ENCODE measurements around the gene NKRF.

NKRF gene

DNA sequence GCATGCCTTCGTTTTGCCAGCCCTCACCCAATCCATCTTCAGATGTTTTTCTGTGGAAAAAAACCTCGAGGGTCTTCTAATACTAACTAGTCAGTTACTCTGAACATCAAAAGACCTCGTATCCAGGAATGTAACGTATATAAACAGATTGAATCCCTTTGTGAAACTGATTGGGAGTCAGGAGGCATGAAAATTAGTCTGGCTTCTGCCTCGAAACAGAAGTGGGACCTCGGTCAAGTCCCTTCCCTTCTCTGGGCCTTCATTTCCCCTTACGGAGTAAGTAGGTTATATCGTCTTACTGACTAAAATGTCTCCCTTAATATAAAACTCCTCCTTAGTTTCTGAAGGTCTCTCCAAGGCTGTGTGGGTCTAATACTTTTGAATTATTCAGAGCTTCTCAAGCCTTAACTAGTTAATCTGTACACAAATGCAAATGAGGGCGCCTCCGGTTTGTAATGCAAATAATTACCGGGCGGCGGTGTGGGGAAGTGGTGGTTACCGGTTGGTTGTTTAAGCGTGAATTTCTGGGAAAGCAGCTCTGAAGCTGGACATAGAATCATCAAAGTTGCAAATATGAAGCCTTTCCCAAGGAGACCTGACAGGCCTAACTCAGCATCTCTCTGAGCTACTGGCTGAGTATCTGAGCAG is 11.4 kb upstream of the NKRF start:
- Histone ChIP-seq H3K4me3 (no peak overlapping the region), H3K27ac (peak overlapping the region in 1 of 21 experiments; percentile 60)

DNA sequence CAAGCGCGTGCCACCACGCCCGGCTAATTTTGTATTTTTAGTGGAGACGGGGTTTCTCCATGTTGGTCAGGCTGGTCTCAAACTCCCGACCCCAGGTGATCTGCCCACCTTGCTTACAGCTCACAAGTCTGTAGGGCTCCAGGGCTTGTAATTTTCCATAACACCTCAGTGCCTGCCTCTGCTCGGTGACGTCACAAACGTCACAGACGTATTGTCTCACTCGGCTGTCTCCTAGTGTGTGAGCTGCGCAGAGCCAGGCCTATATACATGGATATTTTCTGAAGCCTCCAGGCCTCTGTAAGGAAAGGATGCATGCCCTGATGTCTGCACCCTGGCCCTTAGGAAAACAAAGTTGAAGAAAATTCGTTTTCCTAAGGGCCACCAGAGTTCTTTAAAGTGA is 8.6 kb upstream of the NKRF start:
- H3K4me3 ChIP-seq, result no peak overlapping the region
- no peak overlapping the region for H3K27ac ChIP-seq

DNA sequence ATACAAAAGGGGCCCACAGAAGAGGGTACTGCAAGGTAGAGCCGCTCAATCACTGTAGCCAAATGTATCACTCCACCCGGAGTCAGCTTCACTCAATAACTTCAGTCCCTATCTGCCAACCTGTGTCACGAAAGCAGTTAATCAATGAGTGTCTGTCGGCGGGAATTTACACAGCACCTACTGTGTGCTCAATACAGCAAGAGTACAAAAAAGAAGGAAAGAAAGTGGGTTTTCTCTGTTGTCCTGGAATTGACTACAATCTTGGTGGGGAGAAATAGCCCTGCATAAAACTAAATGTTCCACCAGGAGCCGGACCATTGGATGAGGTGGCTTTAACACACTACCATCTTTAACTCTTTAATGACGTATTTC is 780 bp upstream of the NKRF start:
- H3K4me3 ChIP-seq, result peak overlapping the region in 6 of 7 experiments; percentile 49 to 73 (median 68)
- H3K27ac ChIP-seq, result peak overlapping the region in 19 of 21 experiments; percentile 69 to 93 (median 84)

DNA sequence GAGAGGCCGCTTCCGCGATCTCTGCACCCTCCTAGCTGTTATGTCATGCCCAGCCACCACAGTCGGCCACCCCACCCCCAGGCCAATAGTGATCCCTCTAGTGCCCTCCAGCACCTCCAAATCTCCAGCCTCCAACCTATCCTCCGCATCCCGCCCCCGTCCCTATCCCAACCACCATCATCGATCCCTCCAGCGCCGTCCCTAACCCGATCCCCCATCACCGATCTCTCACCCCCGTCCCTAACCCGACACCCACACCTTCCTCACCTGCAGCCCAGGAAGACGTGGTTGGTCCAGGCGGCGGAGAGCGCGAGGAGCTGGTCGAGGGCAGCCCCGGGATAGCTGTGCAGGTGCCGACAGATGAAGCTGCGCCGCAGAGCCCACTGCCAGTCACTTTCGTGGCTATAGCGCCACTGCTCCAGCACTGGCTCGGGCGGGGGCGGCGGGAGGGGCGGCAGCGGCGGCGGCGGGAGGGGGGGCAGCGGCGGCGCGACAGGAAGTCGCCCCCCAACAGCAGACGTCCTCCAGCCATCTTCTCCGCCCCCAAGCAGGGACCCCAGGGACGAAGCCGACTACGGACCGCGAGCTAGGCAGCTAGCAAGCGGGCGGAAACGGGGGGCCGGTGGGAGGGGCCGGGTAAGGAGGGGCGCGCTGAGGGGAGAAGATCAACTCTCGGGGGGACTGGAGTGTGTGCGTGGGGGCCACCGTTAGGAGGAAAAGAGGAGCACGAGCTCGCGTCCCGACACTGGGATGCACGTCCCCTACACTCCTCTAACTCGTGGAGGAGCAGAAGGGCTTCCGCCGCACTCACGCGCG is 552 bp downstream of the NKRF start:
- H3K27ac ChIP-seq, result peak overlapping the region; percentile 63 to 93 (median 84)

DNA sequence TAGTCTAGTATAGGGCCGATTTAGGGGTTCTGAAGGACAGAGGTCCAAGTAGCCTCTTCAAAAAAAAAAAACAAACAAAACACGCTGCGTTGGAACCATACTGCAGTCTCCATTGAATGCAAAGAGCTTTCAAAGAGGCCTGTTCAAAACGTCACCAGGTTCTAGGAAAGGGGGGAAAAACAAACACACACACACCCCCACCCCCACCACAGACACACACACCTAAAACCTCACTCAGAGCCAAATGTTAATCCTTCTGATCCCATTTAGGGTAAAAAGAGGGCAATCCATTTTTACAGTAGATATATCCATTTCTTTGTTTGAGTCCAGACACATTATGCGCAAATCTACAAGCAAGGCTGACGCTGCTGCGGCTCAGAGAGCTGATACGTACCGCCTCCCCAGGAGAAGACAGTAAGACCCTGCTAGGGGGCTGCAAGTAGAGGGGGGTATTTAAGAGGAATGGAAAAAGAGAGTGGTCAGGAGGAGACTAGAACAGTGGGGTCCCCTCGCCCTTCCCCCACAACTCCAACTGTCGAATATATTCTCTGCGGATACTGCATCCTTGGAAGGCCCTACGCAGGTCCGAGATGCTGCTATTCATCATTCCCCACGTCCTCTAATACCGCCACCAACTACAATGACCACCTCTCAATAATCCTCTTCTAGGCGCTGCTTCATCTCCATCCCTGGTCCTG is 1.3 kb downstream of the NKRF start:
- Histone ChIP-seq H3K27ac (peak overlapping the region in 12 of 21 experiments; percentile 8 to 93 (median 88)), H3K4me3 (peak overlapping the region; percentile 49 to 73 (median 67))

More for the DNA sequence above, 552 bp downstream of the NKRF start:
- peak overlapping the region; percentile 49 to 73 (median 67) for H3K4me3 ChIP-seq

DNA sequence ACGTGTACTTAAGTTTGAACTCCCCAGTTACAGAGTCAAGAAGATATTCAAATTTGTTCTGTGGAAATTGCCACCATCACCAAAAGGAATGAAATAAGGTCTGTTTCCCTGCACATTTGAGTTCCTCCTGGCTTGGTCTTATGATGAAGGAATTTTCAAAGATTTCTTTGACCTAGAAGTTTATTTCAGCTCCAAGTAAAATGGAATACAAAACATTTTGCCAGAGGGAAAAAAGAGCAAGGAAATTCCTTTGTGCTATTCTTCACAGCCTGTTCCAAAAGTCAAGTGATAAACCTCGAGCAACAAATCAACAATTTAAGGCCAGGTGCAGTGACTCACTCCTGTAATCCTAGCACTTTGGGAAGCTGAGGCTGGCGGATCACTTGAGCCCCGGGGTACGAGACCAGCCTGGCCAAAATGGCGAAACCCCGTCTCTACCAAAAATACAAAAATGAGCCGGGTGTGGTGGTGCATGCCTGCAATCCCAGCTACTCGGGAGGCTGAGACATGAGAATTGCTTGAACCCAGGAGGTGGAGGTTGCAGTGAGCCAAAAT is 3.4 kb downstream of the NKRF start:
- Histone ChIP-seq H3K27ac (no peak overlapping the region), H3K4me3 (no peak overlapping the region)

DNA sequence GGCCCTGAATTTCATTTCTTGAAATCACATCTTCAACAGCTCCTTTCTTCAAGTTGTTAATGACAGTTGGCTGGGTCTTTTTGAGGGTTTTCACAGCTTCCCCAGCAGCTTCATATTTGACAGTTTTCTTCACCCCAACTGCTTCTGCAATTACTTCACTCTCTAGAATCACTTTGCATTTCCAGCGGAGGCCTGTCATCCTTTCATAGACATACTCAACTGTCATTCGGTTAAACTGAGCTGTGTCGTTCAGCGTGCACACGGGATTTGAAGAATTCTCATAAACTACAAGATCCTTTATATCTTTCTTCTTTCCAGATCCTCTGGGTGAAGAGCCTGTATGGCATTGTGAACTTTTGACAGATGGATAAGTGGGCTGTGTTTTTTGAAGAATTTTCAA is 16.4 kb downstream of the NKRF start:
- H3K4me3 ChIP-seq, result no peak overlapping the region
- no peak overlapping the region for H3K27ac ChIP-seq

DNA sequence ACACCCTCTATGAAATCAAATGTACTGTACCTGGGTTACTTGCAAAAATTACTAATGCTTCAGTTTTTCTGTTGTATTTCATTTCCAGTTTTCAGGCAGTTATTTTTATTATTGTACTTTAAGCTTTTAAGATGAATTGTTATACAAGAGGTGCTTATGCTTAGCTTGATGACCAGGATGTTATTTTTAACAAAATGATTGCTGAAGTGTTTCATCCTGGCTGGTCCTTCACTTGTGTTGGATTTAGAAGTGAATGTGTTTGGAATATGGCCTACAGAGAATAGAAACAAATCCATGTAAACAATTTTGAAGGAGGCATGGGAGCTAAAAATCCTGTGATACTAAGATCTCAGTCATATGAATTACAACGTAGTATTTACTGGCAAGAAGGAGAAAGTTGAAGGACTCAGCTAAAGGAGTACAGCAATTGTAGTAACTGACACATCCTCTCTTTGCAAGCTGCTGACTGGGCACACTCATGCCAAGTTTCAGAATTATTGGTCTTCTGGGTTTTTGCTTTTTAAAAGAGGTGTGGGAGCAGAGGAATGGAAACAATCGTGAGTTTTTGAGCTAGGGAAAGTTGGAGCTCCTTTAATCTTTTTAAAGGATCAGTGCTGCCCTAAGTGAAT is 22.7 kb downstream of the NKRF start:
- H3K27ac ChIP-seq, result no peak overlapping the region
- H3K4me3 ChIP-seq, result no peak overlapping the region

DNA sequence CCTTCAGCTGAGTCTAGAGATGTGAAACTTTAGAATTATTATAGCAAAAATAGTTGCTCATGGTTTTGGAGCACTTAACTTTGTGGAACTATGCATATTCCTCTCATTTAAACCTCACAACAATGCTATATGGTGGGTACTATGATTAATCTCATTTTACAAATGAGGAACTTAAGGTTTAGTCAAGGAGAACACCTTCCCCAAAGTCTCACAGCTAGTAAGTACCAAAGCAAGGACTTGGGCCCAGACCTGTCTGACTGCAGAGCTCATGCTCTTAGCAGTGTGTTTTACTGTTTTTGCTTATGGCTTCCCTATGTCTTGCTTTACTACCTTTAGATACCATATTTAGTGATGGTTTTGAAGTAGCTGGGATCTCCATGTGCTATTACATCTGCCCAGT is 26.8 kb downstream of the NKRF start:
- H3K27ac ChIP-seq, result no peak overlapping the region

DNA sequence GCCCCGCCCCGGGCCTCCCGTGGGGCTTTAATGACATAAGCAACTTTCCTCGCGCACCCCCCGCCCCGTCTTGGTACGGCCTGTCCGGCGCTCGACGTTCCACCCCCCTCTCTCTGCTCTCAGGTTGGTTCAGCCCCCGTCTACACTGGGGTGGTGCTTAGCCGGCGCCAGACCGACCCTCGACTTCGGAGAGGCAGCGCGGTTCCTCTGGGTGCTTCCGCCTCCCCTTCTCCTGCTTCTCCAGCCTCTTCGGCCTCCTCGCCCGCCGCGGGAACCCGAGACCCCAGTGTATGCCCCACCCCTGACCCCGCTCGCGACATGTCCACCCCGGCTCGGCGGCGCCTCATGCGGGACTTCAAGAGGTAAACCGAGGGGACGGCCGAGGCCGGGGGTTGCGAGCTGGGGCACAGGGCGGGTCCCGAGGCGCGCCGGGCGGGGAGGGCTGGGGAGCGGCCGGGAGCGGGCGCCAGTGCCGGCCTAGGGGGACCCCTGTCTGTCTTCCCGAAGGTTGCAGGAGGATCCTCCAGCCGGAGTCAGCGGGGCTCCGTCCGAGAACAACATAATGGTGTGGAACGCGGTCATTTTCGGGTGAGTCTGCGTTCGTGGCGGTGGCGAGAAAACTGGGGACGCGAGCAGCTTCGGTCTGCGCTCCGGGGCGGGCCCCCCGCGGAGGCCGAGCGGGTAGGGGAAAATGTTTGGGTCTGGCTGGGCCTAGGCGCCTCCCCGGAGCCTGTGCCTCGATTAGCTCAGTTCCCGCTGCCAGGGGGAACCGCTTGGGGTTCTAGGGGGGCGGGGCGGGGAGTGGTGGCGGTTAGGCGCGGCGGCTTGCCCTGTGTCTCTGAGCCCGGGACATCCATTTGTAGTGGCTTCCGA is 31.6 kb downstream of the NKRF start, which contains the start of gene UBE2A:
UBE2A (plus strand) TSS at position 170 of the 873 bp plus-strand sequence; CDS start at position 319, 149 bp downstream.
- peak within 1 kb of the TSS; percentile 45 to 95 (median 88) for H3K27ac ChIP-seq
- H3K4me3 ChIP-seq, result peak within 1 kb of the TSS; percentile 60 to 78 (median 65)

More for the DNA sequence above, 26.8 kb downstream of the NKRF start:
- H3K4me3 ChIP-seq, result no peak overlapping the region

DNA sequence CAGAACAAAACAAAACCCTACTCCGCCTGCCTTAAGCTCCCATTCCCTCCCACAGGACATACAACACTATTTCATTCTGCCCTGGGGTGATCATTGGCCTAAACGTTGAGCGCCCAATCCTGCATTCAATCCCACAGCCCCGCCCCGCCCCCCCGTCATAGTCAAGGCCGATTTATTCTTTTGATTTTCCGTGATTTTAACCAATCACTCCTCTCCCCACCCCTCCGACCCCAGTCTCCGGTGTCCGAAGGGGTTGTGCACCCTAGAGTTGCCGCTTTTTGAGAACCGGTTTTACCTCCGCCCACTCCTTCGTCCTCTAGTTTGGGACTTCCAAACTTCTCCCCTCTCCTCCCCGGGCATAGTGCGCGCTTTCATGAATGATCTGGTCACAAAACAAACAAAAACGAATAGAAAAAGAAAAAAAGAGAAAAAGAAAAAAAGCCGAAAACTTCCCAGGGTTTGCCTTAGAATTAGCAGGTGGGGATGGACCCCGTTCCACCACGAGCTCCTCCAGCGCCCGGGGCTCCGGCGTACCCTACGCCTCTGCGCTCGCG is 32.3 kb downstream of the NKRF start:
- Histone ChIP-seq H3K27ac (peak overlapping the region; percentile 45 to 95 (median 88)), H3K4me3 (peak overlapping the region; percentile 60 to 78 (median 65))

DNA sequence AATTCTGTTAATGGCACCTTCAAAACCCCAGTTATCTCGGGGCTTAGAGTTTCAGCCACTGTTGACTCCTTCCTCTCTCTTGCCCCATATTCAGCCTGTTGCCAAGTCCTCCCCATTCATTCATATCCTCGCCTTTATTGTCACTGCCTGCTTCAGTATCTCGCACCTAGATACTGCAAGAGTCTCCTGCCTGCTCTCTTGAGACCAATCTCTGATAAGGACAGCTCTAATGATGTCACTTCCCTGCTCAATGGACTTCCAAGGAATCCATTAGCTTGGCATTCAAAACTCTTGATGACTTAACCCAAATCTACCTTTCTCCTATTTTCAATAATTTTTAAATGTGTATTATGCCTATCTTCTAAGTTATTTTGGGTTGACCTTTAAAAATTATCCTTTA is 33.0 kb downstream of the NKRF start:
- Histone ChIP-seq H3K27ac (peak overlapping the region in 7 of 21 experiments; percentile 85 to 94 (median 87)), H3K4me3 (peak overlapping the region in 2 of 7 experiments; percentile 65 to 71)

DNA sequence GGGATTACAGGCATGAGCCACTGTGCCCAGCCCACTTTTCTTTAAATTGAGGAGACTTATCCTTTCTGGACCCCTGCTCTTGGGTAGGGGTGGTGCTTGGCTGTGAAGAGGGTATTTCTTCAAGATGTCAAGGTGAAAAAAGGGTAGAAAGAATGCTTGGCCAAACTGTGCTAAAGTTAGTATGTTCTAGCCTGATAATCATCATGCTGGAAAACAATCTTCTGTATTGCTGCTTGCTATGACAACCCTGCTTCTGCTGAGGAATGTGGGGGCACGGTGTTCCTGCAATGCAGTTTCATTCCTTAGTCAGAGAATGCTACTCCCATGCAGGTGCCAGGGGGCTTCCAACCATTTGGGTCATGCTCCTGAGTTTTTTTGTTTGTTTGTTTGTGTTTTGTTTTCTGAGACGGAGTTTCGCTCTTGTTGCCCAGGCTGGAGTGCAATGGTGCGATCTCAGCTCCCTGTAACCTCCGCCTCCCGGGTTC is 35.8 kb downstream of the NKRF start:
- H3K27ac ChIP-seq, result no peak overlapping the region
- H3K4me3 ChIP-seq, result no peak overlapping the region

DNA sequence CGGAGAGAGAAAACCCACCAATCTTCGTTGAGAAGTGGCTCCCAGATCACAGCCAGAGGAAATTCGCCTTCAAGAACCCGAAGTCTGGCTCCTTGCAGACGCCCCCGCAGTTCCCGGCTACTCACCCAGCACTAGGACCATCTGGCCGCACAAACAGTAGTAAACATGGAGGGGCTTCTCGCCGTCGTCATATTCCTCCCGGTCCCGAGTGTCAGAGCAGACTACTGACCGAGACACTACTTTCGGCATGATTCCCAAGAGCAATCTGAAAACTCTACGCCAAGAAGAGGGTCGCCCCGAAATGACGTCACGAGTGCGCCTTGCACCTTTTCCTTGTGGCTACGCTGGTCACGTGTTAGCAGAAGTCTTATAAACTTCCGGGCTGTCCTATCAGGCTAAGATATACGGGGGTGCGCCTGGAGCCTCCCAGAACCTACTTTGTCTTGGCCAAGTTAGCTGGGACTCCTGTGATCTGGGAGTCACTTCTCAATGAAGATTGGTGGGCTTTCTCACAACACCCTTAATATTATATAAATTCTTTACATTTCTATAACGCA is 41.0 kb downstream of the NKRF start, which contains the start of gene STEEP1:
STEEP1 (minus strand) TSS at position 303 of the 557 bp plus-strand sequence; CDS start at position 249, 54 bp downstream.
- H3K27ac ChIP-seq, result peak within 1 kb of the TSS in 19 of 21 experiments; percentile 37 to 81 (median 75)

DNA sequence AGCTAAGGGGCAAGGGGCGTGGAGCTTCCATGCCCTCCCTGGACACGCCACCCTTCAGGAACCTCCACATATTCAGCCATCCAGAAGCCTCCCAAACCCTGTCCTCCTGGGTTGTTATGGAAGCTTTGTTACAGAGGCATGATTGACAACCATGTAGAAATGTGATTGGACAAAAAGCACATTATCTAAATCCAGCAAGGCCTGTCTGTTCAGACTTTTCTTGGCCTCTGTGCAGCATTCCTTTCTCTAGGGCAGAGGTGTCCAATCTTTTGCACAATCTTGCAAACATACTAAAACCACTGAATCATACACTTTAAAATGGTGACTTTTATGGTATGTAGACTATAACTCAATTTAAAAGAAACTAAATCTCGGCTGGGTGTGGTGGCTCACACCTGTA is 53.7 kb downstream of the NKRF start:
- no peak overlapping the region for H3K27ac ChIP-seq
- H3K4me3 ChIP-seq, result no peak overlapping the region

More for the DNA sequence above, 41.0 kb downstream of the NKRF start, which contains the start of gene STEEP1:
- peak within 1 kb of the TSS; percentile 45 to 66 (median 49) for H3K4me3 ChIP-seq

DNA sequence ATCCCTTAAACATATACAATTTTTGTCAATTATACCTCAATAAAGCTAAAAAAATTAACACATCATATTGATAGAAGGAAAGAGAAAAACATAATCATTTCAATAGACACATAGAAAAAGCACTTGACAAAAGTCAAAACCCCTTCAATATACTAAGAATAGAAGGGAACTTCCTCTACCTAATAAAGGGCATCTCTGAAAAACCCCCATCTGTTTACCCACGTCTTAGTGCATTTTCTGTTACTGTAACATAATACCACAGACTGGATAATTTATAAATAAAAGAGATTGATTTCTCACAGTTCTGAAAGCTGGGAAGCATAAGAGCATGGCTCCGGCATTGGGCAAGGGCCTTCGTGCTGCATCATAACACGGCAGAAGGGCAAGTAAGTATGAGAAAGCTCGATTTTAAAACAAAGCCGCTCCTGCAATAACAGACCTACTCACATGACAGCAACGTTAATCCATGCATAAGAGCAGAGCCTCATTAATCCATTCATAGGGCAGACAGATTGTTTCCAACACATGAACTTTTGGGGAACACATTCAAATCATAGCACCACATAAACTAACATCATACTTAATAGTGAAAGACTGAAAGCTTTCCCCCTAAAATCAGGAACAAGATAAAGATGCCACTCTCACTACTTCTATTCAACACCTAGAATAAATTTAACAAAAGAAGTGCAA is 56.8 kb downstream of the NKRF start:
- Histone ChIP-seq H3K27ac (no peak overlapping the region), H3K4me3 (no peak overlapping the region)

DNA sequence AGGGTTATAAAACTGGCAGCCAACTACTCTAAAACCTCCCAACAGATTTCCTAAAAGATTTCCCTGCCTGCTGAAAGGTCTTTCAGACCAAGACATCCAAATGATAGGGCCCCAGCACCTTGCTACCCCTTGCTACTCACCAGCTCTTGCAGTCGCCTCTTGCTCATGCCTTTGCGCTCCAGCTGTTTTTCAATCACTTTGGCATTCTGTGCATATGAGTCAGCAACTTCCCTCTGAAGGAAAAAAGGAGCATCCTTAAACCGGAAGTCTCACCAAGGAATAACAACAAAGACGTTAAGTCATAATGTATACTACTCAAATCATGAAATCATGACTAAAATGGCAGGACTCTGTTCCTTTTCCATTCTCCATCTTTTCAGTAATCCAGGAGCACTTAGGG is 65.0 kb downstream of the NKRF start:
- no peak overlapping the region for H3K27ac ChIP-seq

More for the DNA sequence above, 65.0 kb downstream of the NKRF start:
- H3K4me3 ChIP-seq, result no peak overlapping the region
